ENCODE data around the gene SOCS1.

DNA sequence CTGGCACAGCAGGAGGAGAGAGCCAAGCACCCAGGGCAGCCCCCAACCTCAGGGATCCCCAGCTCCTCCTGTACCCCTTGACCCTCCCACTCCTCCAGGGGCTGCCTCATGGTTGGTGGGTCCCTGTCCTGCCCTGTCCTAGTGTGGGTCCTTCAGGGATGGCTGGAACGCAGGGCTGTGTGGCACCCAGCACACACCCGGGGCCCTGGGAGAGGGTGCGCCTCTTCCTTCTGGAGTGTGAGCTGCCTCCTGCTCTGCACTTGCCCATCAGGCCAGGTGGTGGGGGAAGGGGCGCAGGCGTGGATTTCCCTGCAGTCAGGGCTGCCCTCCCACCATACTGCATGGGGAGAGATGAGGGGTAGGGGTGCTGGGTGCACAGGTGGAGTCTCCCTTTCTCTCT, 42.6 kb downstream of the SOCS1 start:
- TF ChIP-seq, protein P1, sequence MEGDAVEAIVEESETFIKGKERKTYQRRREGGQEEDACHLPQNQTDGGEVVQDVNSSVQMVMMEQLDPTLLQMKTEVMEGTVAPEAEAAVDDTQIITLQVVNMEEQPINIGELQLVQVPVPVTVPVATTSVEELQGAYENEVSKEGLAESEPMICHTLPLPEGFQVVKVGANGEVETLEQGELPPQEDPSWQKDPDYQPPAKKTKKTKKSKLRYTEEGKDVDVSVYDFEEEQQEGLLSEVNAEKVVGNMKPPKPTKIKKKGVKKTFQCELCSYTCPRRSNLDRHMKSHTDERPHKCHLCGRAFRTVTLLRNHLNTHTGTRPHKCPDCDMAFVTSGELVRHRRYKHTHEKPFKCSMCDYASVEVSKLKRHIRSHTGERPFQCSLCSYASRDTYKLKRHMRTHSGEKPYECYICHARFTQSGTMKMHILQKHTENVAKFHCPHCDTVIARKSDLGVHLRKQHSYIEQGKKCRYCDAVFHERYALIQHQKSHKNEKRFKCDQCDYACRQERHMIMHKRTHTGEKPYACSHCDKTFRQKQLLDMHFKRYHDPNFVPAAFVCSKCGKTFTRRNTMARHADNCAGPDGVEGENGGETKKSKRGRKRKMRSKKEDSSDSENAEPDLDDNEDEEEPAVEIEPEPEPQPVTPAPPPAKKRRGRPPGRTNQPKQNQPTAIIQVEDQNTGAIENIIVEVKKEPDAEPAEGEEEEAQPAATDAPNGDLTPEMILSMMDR (IDR thresholded peaks at IDR 0.05), result no peak
- no peak for TF ChIP-seq POLR2A (IDR thresholded peaks at IDR 0.05)

Measured in right lobe of liver (tissue), 4 donors.